ENCODE results near the gene KLHL5. TPM values are rescaled to one million over a fixed set of nuclear protein-coding genes. Genes with fewer than 3 reads are reported as not detected.
A peak's percentile ranks its signal among the peaks of the same experiment; 100 is the strongest.

KLHL5 gene
- total and polyA plus RNA-seq, 4 donors: 11.2 to 40.0 (median 28.2) TPM

GRCh38 chr4:39039108-39039507 is 22.9 kb upstream of the KLHL5 start:
- H3K27me3 ChIP-seq (ENCODE audit: control insufficient read depth in 1 of 2, insufficient read depth in 2 of 2, low read length in 1 of 2): no peaks in the 10 kb centered on the region
- no peak overlapping the region for H3K27ac ChIP-seq (ENCODE audit: low read depth in 1 of 2, low read length in 2 of 2)
- no peaks in the 10 kb centered on the region for H3K9me3 ChIP-seq (ENCODE audit: control insufficient read depth, low read length)
- intact Hi-C loops (cut with DNase I): no loop called here
- DNase-seq (no peak), ATAC-seq (ENCODE audit: low FRiP score) (no peak)
- WGBS, 2 donors: 94 to 97% methylated on average over 3 of the region's 3 CpGs
- no peak overlapping the region for H3K4me3 ChIP-seq (ENCODE audit: low read length in 2 of 2)
- no peaks in the 10 kb centered on the region for H3K36me3 ChIP-seq (ENCODE audit: control insufficient read depth in 1 of 2, insufficient read depth in 2 of 2, low read length in 1 of 2)
- H3K4me1 ChIP-seq (ENCODE audit: control insufficient read depth in 1 of 2, insufficient read depth in 2 of 2, low read length in 2 of 2): peaks cover 0 to 3% of the 10 kb centered on the region in 2 donors

- ATAC-seq (ENCODE audit: low FRiP score): no peak
- DNase-seq: no peak
- no peaks in the 10 kb centered on the region for H3K36me3 ChIP-seq (ENCODE audit: control insufficient read depth in 1 of 2, insufficient read depth in 2 of 2, low read length in 1 of 2)
- H3K4me1 ChIP-seq (ENCODE audit: control insufficient read depth in 1 of 2, insufficient read depth in 2 of 2, low read length in 2 of 2): no peaks in the 10 kb centered on the region
- H3K9me3 ChIP-seq (ENCODE audit: control insufficient read depth, low read length): no peaks in the 10 kb centered on the region
- WGBS, 2 donors: 91 to 95% methylated on average over 1 of the region's 1 CpG
- no peaks in the 10 kb centered on the region for H3K27me3 ChIP-seq (ENCODE audit: control insufficient read depth in 1 of 2, insufficient read depth in 2 of 2, low read length in 1 of 2)
- H3K4me3 ChIP-seq (ENCODE audit: low read length in 2 of 2): no peak overlapping the region
- intact Hi-C loops (cut with DNase I): no loop called here
- no peak overlapping the region for H3K27ac ChIP-seq (ENCODE audit: low read depth in 1 of 2, low read length in 2 of 2)
These were observed 19.7 kb upstream of the KLHL5 start for GRCh38 chr4:39042366-39042765.

- Histone ChIP-seq H3K27me3 (ENCODE audit: control insufficient read depth in 1 of 2, insufficient read depth in 2 of 2, low read length in 1 of 2) (no peaks in the 10 kb centered on the region), H3K4me3 (ENCODE audit: low read length in 2 of 2) (peak overlapping the region in 1 of 2 donors; percentile 26), H3K9me3 (ENCODE audit: control insufficient read depth, low read length) (no peaks in the 10 kb centered on the region), H3K36me3 (ENCODE audit: control insufficient read depth in 1 of 2, insufficient read depth in 2 of 2, low read length in 1 of 2) (no peaks in the 10 kb centered on the region), H3K4me1 (ENCODE audit: control insufficient read depth in 1 of 2, insufficient read depth in 2 of 2, low read length in 2 of 2) (no peaks in the 10 kb centered on the region), H3K27ac (ENCODE audit: low read depth in 1 of 2, low read length in 2 of 2) (peak overlapping the region in 1 of 2 donors; percentile 36)
- intact Hi-C loops (cut with DNase I): no loop called here
- no peak for ATAC-seq (ENCODE audit: low FRiP score)
- WGBS, 2 donors: 39 to 59% methylated on average over 10 of the region's 10 CpGs
- DNase-seq: no peak
These were observed 18.8 kb upstream of the KLHL5 start for GRCh38 chr4:39043058-39043860.

- Histone ChIP-seq H3K9me3 (ENCODE audit: control insufficient read depth, low read length) (no peaks in the 10 kb centered on the region), H3K27ac (ENCODE audit: low read depth in 1 of 2, low read length in 2 of 2) (peak overlapping the region in 1 of 2 donors; percentile 36), H3K36me3 (ENCODE audit: control insufficient read depth in 1 of 2, insufficient read depth in 2 of 2, low read length in 1 of 2) (no peaks in the 10 kb centered on the region), H3K4me1 (ENCODE audit: control insufficient read depth in 1 of 2, insufficient read depth in 2 of 2, low read length in 2 of 2) (no peaks in the 10 kb centered on the region), H3K4me3 (ENCODE audit: low read length in 2 of 2) (peak overlapping the region; percentile 76 to 88), H3K27me3 (ENCODE audit: control insufficient read depth in 1 of 2, insufficient read depth in 2 of 2, low read length in 1 of 2) (no peaks in the 10 kb centered on the region)
- WGBS, 2 donors: 5 to 6% methylated on average over 8 of the region's 8 CpGs
- intact Hi-C loops (cut with DNase I): no loop called here
- ATAC-seq (ENCODE audit: low FRiP score) (no peak), DNase-seq (no peak)
These were observed 18.1 kb upstream of the KLHL5 start for GRCh38 chr4:39043861-39044363.

GRCh38 chr4:39044364-39044955 is 17.6 kb upstream of the KLHL5 start:
- Histone ChIP-seq H3K27me3 (ENCODE audit: control insufficient read depth in 1 of 2, insufficient read depth in 2 of 2, low read length in 1 of 2) (no peaks in the 10 kb centered on the region), H3K27ac (ENCODE audit: low read depth in 1 of 2, low read length in 2 of 2) (peak overlapping the region in 1 of 2 donors; percentile 34), H3K4me3 (ENCODE audit: low read length in 2 of 2) (peak overlapping the region; percentile 76 to 88), H3K4me1 (ENCODE audit: control insufficient read depth in 1 of 2, insufficient read depth in 2 of 2, low read length in 2 of 2) (no peaks in the 10 kb centered on the region), H3K9me3 (ENCODE audit: control insufficient read depth, low read length) (no peaks in the 10 kb centered on the region), H3K36me3 (ENCODE audit: control insufficient read depth in 1 of 2, insufficient read depth in 2 of 2, low read length in 1 of 2) (no peaks in the 10 kb centered on the region)
- peak; percentile 97 for DNase-seq
- ATAC-seq (ENCODE audit: low FRiP score): peak; percentile 91
- intact Hi-C loops (cut with DNase I): no loop called here
- 0% methylated on average over 36 to 54 of the region's 54 CpGs for WGBS, 2 donors

- peak; percentile 57 for ATAC-seq (ENCODE audit: low FRiP score)
- no peaks in the 10 kb centered on the region for H3K27me3 ChIP-seq (ENCODE audit: control insufficient read depth in 1 of 2, insufficient read depth in 2 of 2, low read length in 1 of 2)
- 1% methylated on average over 54 to 82 of the region's 82 CpGs for WGBS, 2 donors
- H3K9me3 ChIP-seq (ENCODE audit: control insufficient read depth, low read length): no peaks in the 10 kb centered on the region
- peak in 1 of 2 donors; percentile 85 for DNase-seq
- H3K27ac ChIP-seq (ENCODE audit: low read depth in 1 of 2, low read length in 2 of 2): peak overlapping the region in 1 of 2 donors; percentile 34
- peak overlapping the region; percentile 76 to 88 for H3K4me3 ChIP-seq (ENCODE audit: low read length in 2 of 2)
- H3K4me1 ChIP-seq (ENCODE audit: control insufficient read depth in 1 of 2, insufficient read depth in 2 of 2, low read length in 2 of 2): no peaks in the 10 kb centered on the region
- intact Hi-C loops (cut with DNase I): no loop called here
- H3K36me3 ChIP-seq (ENCODE audit: control insufficient read depth in 1 of 2, insufficient read depth in 2 of 2, low read length in 1 of 2): no peaks in the 10 kb centered on the region
These were observed 16.8 kb upstream of the KLHL5 start for GRCh38 chr4:39044956-39045826.

GRCh38 chr4:39045827-39046221 is 16.2 kb upstream of the KLHL5 start:
- Histone ChIP-seq H3K27me3 (ENCODE audit: control insufficient read depth in 1 of 2, insufficient read depth in 2 of 2, low read length in 1 of 2) (no peaks in the 10 kb centered on the region), H3K4me3 (ENCODE audit: low read length in 2 of 2) (peak overlapping the region; percentile 76 to 88), H3K36me3 (ENCODE audit: control insufficient read depth in 1 of 2, insufficient read depth in 2 of 2, low read length in 1 of 2) (no peaks in the 10 kb centered on the region), H3K9me3 (ENCODE audit: control insufficient read depth, low read length) (no peaks in the 10 kb centered on the region), H3K4me1 (ENCODE audit: control insufficient read depth in 1 of 2, insufficient read depth in 2 of 2, low read length in 2 of 2) (no peaks in the 10 kb centered on the region), H3K27ac (ENCODE audit: low read depth in 1 of 2, low read length in 2 of 2) (no peak overlapping the region)
- WGBS, 2 donors: 68 to 75% methylated on average over 3 of the region's 3 CpGs
- intact Hi-C loops (cut with DNase I): no loop called here
- ATAC-seq (ENCODE audit: low FRiP score): no peak
- DNase-seq: no peak

- intact Hi-C loops (cut with DNase I): no loop called here
These were observed 15.8 kb upstream of the KLHL5 start for GRCh38 chr4:39046249-39046648.

More at GRCh38 chr4:39046249-39046648, 15.8 kb upstream of the KLHL5 start:
- no peak for ATAC-seq (ENCODE audit: low FRiP score)
- Histone ChIP-seq H3K4me1 (ENCODE audit: control insufficient read depth in 1 of 2, insufficient read depth in 2 of 2, low read length in 2 of 2) (no peaks in the 10 kb centered on the region), H3K4me3 (ENCODE audit: low read length in 2 of 2) (no peak overlapping the region), H3K27ac (ENCODE audit: low read depth in 1 of 2, low read length in 2 of 2) (no peak overlapping the region), H3K9me3 (ENCODE audit: control insufficient read depth, low read length) (no peaks in the 10 kb centered on the region), H3K36me3 (ENCODE audit: control insufficient read depth in 1 of 2, insufficient read depth in 2 of 2, low read length in 1 of 2) (no peaks in the 10 kb centered on the region), H3K27me3 (ENCODE audit: control insufficient read depth in 1 of 2, insufficient read depth in 2 of 2, low read length in 1 of 2) (no peaks in the 10 kb centered on the region)
- DNase-seq: peak in 1 of 2 donors; percentile 58
- WGBS, 2 donors: 94 to 98% methylated on average over 8 of the region's 8 CpGs
